Lung microvascular endothelial cell (primary cell): ENCODE data around the gene PFAS. TPM values are rescaled to one million over a fixed set of nuclear protein-coding genes. Genes with fewer than 3 reads are reported as not detected.
"Not testable (repeated sequence)": the region's sequence is repeated elsewhere in the genome, so short reads cannot be mapped to it uniquely, and the experiment has no call there.

Source experiments
- DNase-seq, 2 donors: peaks; one replicate each; pipeline versions ENCODE4 v3.0.0 to v3.0.0-alpha.2; 2010; ENCODE audit warnings: low read depth in 2 of 2
- total RNA-seq: library from RNA; depleted of rRNA; stranded (reverse); fragments of >200 nt; gene quantifications from 2 replicates; pipeline ENCODE4 v1.2.1, GENCODE V29; 2014

Gene PFAS
- total RNA-seq, 1 donor from 2014 or later, result 12.7 TPM

DNA sequence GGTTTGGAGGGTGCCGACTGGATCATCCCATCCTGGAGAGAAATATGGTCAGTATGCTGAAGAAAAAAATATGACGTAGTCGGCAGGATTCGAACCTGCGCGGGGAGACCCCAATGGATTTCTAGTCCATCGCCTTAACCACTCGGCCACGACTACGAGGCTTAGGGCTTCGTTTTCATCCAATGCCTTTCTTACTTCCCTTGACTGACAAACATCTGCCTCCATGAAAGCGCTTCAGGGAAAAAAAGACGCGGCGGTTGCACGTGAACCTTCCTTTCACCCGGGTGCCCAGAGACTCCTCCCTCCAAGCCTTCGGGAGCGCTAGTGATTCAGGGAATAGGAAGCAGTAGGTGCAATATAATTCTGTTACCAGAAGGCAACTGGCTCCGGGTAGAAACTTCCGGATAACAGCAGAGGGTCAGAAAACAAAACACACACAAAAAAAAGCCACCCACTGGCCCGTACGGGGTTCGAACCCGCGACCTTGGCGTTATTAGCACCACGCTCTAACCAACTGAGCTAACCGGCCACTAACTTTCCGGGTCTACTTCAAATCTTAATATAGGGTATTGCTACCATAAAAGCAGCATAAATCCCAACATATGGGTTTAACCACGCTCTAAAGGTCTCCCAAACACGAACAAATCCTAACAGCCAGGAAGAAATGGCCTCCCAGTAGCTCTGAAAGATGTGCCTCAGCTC, 22.4 kb upstream of the PFAS start:
- peak; percentile 92 to 93 for DNase-seq

DNA sequence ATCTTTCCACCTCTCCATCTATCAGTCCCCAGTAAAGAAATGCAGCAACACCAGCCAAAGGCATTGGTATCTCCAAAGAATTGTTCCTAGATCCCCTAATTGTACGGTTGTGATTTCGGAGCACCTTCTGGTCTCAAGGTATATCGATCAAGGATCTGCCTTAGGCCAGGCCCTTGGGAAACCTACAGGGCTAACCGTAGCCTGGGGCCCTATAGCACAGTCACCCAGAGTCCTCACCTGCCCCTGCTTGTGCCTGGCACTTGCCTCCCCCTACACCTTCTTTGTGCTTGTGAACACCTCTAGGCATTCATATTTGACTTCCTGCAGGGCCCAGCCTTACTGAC, 21.9 kb upstream of the PFAS start:
- no peak for DNase-seq

DNA sequence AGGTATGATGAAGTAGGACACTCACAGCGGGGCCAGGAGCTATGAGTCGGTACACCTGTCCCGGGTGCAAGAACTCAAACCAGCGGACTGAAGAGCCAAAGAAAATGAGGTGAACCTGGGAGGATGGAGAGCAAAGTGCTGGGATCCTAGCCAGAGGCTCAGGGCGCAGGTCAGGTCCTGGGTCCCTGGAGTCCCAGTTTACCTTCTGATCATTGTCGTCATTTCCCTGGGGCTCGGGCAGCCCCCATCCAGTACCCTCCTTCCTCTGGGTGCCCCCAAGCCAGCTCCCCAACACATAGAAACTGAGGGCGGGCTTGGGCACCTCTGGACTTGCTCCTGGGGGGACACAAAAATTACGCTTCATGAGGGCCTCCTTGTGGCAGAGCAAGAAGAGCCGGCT, 17.4 kb upstream of the PFAS start:
- no peak for DNase-seq

DNA sequence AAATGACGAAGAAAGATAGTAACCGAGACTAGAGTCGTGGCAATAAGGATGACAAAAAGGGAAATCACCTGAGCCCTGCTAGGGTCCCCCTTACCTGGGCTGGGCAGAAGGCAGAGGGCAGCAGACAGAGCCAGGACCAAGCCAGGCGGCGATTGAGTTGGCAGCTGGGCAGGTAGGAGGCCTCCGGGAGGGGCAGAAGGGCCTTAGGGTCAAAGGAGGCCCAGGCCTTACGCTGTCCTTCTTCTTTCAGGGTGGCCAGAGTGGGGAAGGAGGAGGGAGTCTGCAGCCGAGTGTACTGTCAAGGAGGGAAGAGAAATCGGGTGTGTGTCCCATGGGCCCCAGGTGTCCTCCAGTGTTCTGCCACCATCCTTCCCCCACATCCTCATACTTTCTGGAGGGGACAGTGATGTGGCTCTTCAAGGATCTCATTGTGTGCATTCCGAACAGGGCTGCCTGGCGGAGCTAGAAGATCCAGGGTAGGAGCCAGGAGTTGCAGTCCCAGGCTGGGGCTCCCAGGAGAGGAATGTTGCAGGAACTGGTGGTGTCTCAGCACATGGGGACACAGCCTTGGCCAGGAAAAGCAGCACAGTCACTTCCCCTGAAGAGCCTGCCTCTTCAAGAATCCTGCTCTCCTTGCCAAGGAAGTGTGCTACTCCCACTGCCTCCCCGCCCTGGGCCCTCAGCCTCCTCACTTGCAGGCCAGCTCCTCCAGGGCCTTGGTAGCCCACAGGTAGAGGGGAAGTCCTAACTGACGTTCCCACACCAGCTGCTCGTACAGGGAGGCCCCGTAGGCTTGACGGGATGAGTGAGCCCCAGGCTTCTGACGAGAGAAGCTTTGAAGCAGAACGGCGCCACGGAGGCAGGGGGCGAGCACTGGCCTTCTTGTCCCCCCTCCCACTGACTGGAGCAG, 14.5 kb upstream of the PFAS start:
- DNase-seq, result peak in 1 of 2 donors; percentile 24

DNA sequence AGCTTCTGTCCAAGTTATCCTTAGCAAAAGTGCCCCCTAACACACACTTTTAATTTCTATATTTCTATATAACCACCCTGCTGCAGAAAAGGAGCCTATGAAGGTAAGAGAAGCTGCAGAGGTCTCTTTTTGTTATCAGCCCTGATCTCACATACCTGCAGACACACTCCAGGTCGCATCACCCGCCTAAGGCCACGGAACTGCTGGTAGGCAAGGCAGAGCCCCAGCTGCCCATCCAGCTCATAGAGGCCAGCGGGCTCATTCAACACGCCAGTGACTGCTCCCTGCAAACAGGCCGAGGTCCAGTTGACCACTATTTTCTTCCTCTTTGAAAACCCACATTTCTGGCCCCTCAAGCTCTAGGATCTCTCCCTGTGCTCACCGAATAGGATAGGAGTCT, 13.4 kb upstream of the PFAS start:
- DNase-seq, result no peak

DNA sequence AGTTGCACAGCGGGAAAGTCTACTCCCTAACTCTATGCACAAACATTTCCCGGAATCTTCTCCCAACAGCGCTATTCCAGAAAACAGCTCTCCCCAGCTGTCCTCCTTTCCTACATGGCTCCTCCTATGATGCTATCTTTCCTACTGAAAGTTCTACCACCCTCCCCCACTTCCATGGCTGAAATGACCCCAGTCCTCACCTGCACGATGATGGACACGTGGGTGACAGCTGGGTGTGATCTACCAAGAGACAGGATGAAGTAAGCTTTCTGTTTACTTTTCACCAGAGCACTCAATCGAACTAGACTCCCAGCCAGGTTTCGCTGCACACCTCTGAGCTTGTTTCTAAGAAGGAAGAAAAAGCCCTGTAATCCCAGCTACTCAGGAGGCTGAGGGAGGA, 11.9 kb upstream of the PFAS start:
- DNase-seq, result no peak

DNA sequence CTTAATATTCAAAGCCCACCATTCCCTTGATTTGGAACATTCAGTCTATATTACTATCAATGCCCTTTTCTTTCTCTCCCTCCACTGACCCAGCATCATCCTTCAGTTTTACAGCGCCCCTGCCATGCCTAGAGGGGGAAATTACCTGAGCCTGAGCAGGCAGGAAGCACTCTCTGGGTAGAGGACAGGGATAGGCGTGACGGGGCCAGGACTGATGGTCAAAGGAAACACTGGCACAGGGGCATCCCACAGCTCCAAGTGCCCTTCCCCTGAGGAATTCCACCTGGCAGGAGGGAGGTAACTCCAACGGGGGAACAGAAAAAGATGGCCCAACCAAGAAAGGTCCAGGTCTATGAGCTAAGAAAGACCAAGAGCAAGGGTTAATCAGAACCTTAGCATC, 11.2 kb upstream of the PFAS start:
- no peak for DNase-seq

DNA sequence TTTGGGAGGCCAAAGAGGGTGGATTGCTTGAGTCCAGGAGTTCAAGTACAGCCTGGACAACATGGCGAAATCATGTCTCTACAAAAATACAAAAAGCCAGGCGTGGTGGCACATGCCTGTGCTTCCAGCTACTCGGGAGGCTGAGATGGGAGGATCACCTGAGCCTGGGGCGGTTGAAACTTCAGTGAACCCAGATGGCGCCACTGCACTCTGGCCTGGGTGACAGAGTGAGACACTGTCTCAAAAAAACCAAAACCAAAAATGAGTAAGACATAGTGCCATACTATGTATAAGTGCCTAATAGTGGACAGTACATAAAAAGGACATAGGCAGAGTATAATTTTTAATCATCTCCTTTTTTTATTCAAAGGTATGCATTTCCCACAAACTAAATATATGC, 5.3 kb upstream of the PFAS start:
- DNase-seq, result no peak

DNA sequence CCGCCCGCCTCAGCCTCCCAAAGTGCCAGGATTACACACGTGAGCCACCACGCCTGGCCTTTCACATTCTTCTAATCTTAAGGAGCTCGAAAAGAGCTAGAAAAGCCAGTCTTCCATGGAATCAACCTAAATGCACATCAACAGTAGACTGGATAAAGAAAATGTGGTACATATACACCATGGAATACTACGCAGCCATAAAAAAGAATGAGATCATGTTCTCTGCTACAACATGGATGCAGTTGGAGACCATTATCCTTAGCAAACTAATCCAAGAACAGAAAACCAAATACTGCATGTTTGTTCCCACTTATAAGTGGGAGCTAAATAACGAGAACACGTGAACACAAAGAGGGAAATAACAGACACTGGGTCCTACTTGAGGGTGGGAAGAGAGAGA, 4.3 kb upstream of the PFAS start:
- DNase-seq, result no peak

DNA sequence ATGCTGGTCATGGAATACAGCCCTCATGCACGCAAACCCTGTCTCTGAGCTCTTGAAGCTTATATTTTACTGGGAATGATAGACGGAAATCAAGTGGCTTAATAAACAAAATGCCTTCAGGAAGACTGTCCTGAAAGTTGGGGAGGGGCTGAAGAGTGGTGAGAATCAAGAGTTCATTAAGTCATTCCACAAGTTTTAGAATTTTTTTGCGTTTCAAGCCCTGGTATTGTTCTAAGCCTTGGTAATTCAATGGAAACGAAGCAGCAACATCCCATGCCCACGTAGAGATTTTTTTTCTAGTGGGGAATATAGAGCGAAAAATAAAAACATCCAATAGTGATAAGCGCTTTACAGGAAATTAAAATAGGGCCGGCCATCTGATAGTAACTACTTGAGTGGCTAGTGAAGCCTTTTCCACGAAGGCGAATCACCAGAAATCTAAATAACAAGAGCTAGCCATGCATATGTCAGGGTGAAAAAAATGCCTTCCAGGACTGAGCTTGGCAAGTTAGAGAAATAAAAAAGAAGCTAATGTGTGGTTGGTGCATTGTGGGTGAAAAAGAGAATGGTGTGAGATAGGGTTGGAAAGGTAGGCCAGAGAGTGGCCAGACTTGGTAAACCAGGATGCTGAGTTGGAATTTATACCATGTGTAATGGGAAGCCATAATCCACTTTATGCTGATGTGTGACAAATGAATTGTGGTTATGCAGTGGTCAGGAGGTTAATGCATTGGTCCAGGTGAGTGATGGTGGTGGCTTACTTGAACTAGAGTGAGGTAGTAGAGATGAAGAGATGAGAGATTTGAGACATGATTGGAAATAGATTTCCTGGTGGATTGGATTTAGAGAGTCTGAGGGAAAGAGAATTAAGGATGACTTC, 772 bp downstream of the PFAS start:
- no peak for DNase-seq

DNA sequence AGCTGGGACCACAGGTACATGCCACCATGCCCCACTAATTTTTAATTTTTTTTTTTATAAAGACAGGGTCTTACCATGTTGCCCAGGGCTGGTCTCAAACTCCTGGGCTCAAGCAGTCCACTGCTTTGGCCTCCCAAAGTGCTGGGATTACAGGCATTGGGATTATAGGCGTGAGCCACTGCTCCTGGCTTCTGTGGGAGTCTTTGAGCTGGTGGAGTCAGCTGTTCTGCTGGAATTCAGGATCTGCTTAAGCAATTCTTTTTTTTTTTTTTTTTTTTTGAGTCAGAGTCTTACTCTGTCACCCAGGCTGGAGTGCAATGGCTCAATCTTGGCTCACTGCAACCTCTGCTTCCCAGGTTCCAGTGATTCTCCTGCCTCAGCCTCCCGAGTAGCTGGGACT, 2.3 kb downstream of the PFAS start:
- not testable (repeated sequence) for DNase-seq

DNA sequence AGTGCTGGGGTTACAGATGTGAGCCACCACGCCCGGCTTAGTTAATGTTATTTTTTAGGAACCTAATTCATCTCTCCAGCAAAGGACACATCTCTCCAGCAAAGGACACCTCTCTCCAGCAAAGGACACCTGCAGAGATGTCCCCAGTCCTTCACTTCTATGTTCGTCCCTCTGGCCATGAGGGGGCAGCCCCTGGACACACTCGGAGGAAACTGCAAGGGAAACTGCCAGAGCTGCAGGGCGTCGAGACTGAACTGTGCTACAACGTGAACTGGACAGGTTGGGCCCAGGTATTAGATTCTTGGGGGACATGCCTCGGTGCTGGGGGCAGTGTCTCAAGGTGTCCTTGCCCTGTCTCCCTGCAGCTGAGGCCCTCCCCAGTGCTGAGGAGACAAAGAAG, 4.7 kb downstream of the PFAS start:
- DNase-seq, result peak in 1 of 2 donors; percentile 61

DNA sequence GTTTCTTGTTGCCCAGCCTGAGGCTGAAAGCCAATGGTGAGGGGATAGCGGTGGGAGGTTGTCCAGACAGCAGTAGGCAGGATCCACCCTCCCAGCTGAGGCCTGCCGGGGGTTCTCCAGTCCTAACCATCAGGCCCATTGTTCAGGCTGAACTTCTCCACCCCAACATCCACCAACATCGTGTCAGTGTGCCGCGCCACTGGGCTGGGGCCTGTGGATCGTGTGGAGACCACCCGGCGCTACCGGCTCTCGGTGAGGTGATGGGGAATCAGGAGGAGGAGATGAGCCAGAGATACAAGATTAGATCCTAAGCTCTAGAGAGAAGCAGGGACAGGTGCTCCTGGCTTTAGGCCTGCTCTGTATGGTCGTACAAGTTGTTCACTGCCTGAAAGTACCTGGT, 5.8 kb downstream of the PFAS start:
- DNase-seq, result no peak

DNA sequence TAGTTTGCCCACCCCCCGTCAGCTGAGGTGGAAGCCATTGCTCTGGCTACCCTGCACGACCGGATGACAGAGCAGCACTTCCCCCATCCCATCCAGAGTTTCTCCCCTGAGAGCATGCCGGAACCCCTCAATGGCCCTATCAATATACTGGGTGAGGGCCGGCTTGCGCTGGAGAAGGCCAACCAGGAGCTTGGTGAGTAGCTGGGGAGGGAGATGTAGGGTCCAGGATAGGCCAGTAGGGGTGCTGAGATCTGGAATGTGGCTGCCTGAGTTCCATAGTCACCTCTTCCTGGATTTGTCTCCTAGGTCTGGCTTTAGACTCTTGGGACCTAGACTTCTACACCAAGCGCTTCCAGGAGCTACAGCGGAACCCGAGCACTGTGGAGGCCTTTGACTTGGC, 6.4 kb downstream of the PFAS start:
- no peak for DNase-seq

DNA sequence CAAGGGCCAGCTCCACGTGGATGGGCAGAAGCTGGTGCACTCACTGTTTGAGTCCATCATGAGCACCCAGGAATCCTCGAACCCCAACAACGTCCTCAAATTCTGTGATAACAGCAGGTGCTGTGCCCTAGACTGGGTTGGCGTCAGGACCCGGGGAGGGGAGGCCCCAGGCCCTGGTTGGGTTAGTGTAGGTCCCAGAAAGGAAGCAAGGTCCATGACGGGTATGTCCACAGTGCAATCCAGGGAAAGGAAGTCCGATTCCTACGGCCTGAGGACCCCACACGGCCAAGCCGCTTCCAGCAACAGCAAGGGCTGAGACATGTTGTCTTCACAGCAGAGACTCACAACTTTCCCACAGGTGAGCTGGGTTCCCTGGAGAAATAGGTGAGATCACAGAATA, 7.2 kb downstream of the PFAS start:
- no peak for DNase-seq

DNA sequence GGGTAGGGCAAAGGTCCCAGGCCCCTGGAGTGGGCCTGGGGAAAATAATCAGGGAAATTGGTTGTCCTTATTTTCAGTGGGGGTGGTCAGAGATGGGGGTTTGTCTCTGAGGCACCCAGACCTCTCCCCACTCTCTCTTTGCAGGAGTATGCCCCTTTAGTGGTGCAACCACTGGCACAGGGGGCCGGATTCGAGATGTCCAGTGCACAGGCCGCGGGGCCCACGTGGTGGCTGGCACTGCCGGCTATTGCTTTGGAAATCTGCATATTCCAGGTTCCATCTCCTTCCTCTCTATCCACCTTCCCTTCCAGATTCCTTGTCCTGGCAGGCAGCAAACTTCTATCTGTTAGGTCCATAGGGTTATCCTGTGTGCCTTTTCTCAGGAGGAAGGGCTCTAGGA, 7.6 kb downstream of the PFAS start:
- no peak for DNase-seq

DNA sequence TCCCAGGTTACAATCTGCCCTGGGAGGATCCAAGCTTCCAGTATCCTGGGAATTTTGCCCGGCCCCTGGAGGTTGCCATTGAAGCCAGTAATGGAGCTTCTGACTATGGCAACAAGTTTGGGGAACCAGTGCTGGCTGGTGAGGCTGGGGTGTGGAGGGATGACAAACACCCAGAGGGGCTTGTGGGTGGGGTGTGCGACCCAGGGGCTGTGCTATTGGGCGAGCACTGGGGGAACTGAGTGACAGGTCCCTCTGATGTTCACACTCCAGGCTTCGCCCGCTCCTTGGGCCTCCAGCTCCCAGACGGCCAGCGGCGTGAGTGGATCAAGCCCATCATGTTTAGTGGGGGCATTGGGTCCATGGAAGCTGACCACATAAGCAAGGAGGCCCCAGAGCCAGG, 8.7 kb downstream of the PFAS start:
- no peak for DNase-seq

DNA sequence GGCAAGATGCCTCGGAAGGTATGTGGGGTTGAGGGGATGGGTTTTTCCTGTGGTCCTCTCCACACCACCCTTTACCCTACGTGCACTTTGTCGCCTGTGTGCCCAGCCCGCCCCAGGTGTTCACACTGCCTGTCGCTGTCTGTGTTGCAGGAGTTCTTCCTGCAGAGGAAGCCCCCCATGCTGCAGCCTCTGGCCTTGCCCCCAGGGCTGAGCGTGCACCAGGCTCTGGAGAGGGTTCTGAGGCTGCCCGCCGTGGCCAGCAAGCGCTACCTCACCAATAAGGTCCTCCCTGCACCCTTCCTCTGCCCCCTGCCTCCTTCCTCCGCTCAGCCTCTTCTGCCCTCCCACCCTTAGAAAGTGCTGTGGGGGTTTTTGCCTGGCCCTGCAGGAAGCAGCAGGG, 15.2 kb downstream of the PFAS start:
- DNase-seq, result no peak

DNA sequence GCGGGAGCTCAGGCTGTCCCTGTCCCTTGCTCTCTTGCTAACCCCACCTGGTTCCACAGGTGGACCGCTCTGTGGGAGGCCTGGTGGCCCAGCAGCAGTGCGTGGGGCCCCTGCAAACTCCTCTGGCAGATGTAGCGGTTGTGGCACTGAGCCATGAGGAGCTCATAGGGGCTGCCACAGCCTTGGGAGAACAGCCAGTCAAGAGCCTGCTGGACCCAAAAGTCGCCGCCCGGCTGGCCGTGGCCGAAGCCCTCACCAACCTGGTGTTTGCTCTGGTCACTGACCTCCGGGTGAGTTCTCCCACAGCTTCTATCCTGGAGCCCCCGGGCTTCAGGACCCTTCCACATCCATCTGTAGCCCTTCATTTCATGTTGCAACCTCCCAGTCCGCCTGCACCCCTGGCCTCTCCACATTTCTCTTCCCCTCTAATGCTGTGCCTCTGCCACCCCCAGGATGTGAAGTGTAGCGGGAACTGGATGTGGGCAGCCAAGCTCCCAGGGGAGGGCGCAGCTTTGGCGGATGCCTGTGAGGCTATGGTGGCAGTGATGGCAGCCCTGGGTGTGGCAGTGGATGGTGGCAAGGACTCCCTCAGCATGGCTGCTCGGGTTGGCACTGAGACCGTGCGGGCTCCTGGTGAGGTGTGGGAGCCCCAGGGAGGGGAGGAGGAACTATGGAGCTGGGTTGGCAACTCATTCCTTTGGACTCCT, 15.9 kb downstream of the PFAS start:
- DNase-seq, result no peak

DNA sequence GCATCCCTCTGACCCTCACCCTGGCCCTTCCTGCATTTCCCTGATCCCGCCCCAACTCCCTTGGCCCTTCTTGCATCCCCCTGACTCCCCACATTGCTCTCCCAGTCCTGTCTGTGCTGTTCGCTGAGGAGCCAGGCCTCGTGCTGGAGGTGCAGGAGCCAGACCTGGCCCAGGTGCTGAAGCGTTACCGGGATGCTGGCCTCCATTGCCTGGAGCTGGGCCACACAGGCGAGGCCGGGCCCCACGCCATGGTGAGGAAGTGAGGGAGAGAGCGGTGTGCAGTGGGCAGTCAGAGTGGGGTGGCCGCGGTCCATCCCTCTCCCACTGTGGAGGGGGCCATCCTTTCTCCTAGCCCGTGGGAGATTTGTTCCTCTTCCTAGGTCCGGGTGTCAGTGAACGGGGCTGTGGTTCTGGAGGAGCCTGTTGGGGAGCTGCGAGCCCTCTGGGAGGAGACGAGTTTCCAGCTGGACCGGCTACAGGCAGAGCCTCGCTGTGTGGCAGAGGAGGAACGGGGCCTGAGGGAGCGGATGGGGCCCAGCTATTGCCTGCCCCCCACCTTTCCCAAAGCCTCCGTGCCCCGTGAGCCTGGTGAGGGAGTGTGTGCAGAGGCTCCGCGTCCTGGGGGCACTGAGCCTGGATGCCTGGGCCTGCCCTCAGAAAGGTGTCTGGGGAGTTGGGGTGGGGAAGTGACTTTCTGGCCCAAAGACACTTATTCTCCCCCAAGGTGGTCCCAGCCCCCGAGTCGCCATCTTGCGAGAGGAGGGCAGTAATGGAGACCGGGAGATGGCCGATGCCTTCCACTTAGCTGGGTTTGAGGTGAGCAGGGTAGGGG, 17.8 kb downstream of the PFAS start:
- no peak for DNase-seq
